ENCODE data around the gene EML4. TPM values are rescaled to one million over a fixed set of nuclear protein-coding genes. Genes with fewer than 3 reads are reported as not detected.

The EML4 gene
- total RNA-seq, 1 experiment from 2014 or later = 38.3 TPM

DNA sequence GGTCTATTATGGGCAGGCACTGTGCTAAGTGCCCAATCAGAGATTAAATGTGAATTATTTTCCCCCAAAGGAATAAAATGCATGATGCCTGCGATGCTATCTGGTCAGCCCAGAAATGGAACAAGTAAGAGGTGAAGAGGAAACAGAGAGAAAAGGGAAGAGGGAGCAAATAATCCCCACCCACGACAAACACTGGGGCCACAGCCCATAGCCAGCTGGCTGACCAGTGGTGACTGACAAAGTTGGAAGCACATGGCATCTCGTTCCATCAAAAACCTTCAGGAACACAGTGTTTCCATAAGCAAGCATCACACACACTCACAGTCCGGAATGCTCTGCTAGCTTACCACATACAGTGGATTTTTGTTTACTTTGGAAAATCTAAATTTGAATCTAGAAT lies 213.0 kb downstream of the EML4 start:
- TF ChIP-seq, protein P1, sequence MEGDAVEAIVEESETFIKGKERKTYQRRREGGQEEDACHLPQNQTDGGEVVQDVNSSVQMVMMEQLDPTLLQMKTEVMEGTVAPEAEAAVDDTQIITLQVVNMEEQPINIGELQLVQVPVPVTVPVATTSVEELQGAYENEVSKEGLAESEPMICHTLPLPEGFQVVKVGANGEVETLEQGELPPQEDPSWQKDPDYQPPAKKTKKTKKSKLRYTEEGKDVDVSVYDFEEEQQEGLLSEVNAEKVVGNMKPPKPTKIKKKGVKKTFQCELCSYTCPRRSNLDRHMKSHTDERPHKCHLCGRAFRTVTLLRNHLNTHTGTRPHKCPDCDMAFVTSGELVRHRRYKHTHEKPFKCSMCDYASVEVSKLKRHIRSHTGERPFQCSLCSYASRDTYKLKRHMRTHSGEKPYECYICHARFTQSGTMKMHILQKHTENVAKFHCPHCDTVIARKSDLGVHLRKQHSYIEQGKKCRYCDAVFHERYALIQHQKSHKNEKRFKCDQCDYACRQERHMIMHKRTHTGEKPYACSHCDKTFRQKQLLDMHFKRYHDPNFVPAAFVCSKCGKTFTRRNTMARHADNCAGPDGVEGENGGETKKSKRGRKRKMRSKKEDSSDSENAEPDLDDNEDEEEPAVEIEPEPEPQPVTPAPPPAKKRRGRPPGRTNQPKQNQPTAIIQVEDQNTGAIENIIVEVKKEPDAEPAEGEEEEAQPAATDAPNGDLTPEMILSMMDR (conservative IDR thresholded peaks at IDR 0.05; ENCODE audit: low read depth, low read length) = no peak
- TF ChIP-seq EZH2 (IDR thresholded peaks at IDR 0.05; ENCODE audit: low read length, unreplicated experiment) (no peak), EZH2phosphoT487 (IDR thresholded peaks at IDR 0.05; ENCODE audit: borderline replicate concordance, low read length) (no peak)
- Histone ChIP-seq H3F3A (ENCODE audit: low read length, unreplicated experiment) (no peaks in the 10 kb centered on the region), H3K9me2 (replicated peaks; ENCODE audit: low read length) (no peaks in the 10 kb centered on the region), H3K4me3 (ENCODE audit: low read length) (no peak overlapping the region), H3K4me1 (ENCODE audit: insufficient read depth, low read length) (no peaks in the 10 kb centered on the region), H3K79me2 (ENCODE audit: low read length) (no peaks in the 10 kb centered on the region), H3K36me3 (ENCODE audit: low read depth, low read length) (no peaks in the 10 kb centered on the region), H3K9ac (ENCODE audit: low read length) (no peak overlapping the region), H3K4me2 (ENCODE audit: low read length) (no peak overlapping the region), H3K27me3 (ENCODE audit: low read length) (no peaks in the 10 kb centered on the region), H2AFZ (ENCODE audit: low read length) (no peak overlapping the region), H3K27ac (ENCODE audit: low read length) (no peak overlapping the region), H3K9me3 (ENCODE audit: low read length) (no peaks in the 10 kb centered on the region), H4K20me1 (ENCODE audit: low read length) (no peaks in the 10 kb centered on the region)
- ATAC-seq (no peak), DNase-seq (no peak)
- ChIA-PET POLR2A (ENCODE audit: unreplicated experiment) (no interaction called here), CTCF (no interaction called here)
- intact Hi-C loops (cut with micrococcal nuclease) = no loop called here
- no TSS peak for BruUV-seq (replicated peaks)

Other genes starting within 250 kb of the EML4 start
- gene PKDCC, start 121.3 kb upstream of the EML4 start, total RNA-seq (2014; rRNA removed) = 1.9 and 2.1 TPM in 2 replicates
- gene COX7A2L, start 191.9 kb downstream of the EML4 start, total RNA-seq (2014; rRNA removed) = 106 and 120 TPM in 2 replicates